Measurements from ENCODE around the gene OBSCN. TPM values are rescaled to one million over a fixed set of nuclear protein-coding genes. Genes with fewer than 3 reads are reported as not detected.

OBSCN gene
- total and polyA plus RNA-seq, 10 of the 15 experiments (the other 5 are each of a cell fraction or from before 2014, with no cell fraction given) = 0.01 to 0.36 (median 0.08) TPM; not detected in 2

DNA sequence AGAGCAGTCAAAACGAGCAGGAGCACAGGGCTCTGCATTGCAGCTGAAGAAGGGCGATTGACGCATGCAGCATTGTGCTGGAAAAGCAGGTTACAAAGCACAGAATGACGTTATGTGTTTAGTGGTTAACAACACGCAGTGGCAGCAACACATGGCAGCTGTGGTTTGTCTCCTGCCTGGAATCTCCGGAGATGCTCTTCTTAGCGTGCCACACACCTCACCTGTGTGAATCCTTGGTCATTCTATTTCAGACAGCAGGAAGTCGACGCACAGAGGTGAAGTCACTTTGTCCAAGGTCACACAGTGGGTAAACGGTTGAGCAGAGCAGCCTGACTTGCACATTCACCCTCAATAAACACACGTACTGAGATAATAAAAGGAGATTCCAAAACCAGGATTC, 14.7 kb downstream of the OBSCN start:
- in situ Hi-C loops (cut with MboI) = no loop called here
- POLR2A ChIA-PET = no interaction called here
- RAD21 ChIA-PET (ENCODE audit: unreplicated experiment) = no interaction called here
- no TSS peak for BruUV-seq (replicated peaks)
- 23% methylated on average over 11 of the region's 11 CpGs for WGBS (ENCODE audit: insufficient coverage, insufficient replicate concordance, low lambda C conversion rate, missing lambda C conversion rate)
- CTCF ChIA-PET = no interaction called here
- H3K4me1 ChIP-seq (ENCODE audit: control insufficient read depth, insufficient read depth, low read length) = no peaks in the 10 kb centered on the region
- H3K4me2 ChIP-seq (ENCODE audit: control insufficient read depth, insufficient read depth) = no peak overlapping the region
- H3K79me2 ChIP-seq (ENCODE audit: control insufficient read depth, insufficient read depth, low read length) = no peaks in the 10 kb centered on the region
- H3K4me3 ChIP-seq = no peak overlapping the region
- H3K36me3 ChIP-seq (ENCODE audit: control insufficient read depth in 2 of 2, insufficient read depth in 2 of 2, low read length in 1 of 2) = no peaks in the 10 kb centered on the region
- intact Hi-C loops (cut with micrococcal nuclease; ENCODE audit: unreplicated experiment) = no loop called here
- DNase-seq (ENCODE audit: low read depth, low spot score) (no peak), FAIRE-seq (no peak), ATAC-seq (no peak)
- H4K20me1 ChIP-seq (ENCODE audit: control insufficient read depth, insufficient read depth) = no peaks in the 10 kb centered on the region
- H2AFZ ChIP-seq (ENCODE audit: control insufficient read depth, low read depth, low read length) = no peak overlapping the region
- H3K27ac ChIP-seq (ENCODE audit: control insufficient read depth, insufficient read depth) = no peak overlapping the region
- H3K9me3 ChIP-seq (replicated peaks; ENCODE audit: control insufficient read depth, insufficient read depth, low read length) = no peaks in the 10 kb centered on the region; the same call in 2 of the 3 replicates
- SMC1A ChIA-PET (ENCODE audit: uncharacterized antibody, unreplicated experiment) = interaction anchor here (0.8 kb wide), 1 partner anchor 8 kb away, joined by 3 read pairs; no protein-coding TSS in a partner anchor
- TF ChIP-seq JUNB (IDR thresholded peaks at IDR 0.05) (no peak), NFYA (IDR thresholded peaks at IDR 0.05; ENCODE audit: borderline replicate concordance, low read depth, low read length) (no peak), NFIC (IDR thresholded peaks at IDR 0.05; ENCODE audit: low read depth, low read length) (no peak), ZZZ3 (IDR thresholded peaks at IDR 0.05; ENCODE audit: control insufficient read depth, insufficient read length, low read depth) (no peak)
- no peak overlapping the region for H3K9ac ChIP-seq (ENCODE audit: control insufficient read depth, insufficient read depth, low read length)
- H3K27me3 ChIP-seq (replicated peaks in 1 of 2; ENCODE audit: control insufficient read depth in 2 of 2, insufficient read depth in 2 of 2, low read length in 1 of 2) = no peaks in the 10 kb centered on the region

DNA sequence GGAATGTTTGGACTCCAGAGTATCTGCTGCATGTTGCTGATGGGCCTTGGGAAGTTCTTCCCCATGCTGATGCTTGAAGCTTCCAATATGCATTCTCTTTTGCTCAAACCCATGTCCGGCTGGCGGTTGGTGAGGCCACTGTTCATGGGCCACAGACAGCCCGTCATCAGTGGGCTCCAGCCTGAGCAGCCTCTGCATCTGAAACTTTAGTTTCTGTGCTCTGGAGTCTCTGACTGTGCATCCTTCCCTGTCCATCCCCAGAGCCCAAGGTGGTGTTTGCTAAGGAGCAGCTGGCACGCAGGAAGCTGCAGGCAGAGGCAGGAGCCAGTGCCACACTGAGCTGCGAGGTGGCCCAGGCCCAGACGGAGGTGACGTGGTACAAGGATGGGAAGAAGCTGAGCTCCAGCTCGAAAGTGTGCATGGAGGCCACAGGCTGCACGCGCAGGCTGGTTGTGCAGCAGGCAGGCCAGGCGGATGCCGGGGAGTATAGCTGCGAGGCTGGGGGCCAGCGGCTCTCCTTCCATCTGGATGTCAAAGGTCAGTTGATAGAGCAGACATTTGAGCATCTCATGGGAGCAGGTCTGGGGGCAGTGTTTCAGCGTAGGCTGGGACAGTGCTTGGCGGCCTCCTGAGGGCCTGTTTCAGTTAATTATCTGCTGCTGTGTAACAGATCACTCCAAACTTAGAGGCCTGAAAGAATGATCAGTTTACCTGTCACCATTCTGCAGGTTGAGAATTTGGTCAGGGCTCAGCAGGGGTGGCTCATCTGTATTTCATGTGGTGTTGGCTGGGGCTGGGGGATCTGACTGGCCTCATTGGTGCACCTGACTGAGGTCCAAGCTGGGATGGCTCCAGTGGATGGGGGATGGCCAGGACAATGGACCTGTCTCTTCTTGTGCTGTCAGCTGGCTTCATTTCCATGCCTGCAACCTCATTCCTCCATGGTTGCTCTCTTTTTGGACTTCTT, 16.6 kb downstream of the OBSCN start:
- no TSS peak for BruUV-seq (replicated peaks)
- no peaks in the 10 kb centered on the region; the same call in 2 of the 3 replicates for H3K9me3 ChIP-seq (replicated peaks; ENCODE audit: control insufficient read depth, insufficient read depth, low read length)
- H3K4me2 ChIP-seq (ENCODE audit: control insufficient read depth, insufficient read depth) = no peak overlapping the region
- in situ Hi-C loops (cut with MboI) = no loop called here
- no peaks in the 10 kb centered on the region for H3K36me3 ChIP-seq (ENCODE audit: control insufficient read depth in 2 of 2, insufficient read depth in 2 of 2, low read length in 1 of 2)
- H3K27ac ChIP-seq (ENCODE audit: control insufficient read depth, insufficient read depth) = no peak overlapping the region
- H2AFZ ChIP-seq (ENCODE audit: control insufficient read depth, low read depth, low read length) = no peak overlapping the region
- intact Hi-C loops (cut with micrococcal nuclease; ENCODE audit: unreplicated experiment) = no loop called here
- CTCF ChIA-PET = interaction anchor here (1.2 kb wide), 1 partner anchor 164 kb away, joined by 3 read pairs; no protein-coding TSS in a partner anchor
- H3K4me1 ChIP-seq (ENCODE audit: control insufficient read depth, insufficient read depth, low read length) = no peaks in the 10 kb centered on the region
- no peaks in the 10 kb centered on the region for H3K27me3 ChIP-seq (replicated peaks in 1 of 2; ENCODE audit: control insufficient read depth in 2 of 2, insufficient read depth in 2 of 2, low read length in 1 of 2)
- POLR2A ChIA-PET = no interaction called here
- WGBS (ENCODE audit: insufficient coverage, insufficient replicate concordance, low lambda C conversion rate, missing lambda C conversion rate) = 33% methylated on average over 15 of the region's 16 CpGs
- no peak for DNase-seq (ENCODE audit: low read depth, low spot score)
- no peak for FAIRE-seq
- SMC1A ChIA-PET (ENCODE audit: uncharacterized antibody, unreplicated experiment) = no interaction called here
- H3K9ac ChIP-seq (ENCODE audit: control insufficient read depth, insufficient read depth, low read length) = no peak overlapping the region
- H4K20me1 ChIP-seq (ENCODE audit: control insufficient read depth, insufficient read depth) = no peaks in the 10 kb centered on the region
- H3K4me3 ChIP-seq = no peak overlapping the region
- RAD21 ChIA-PET (ENCODE audit: unreplicated experiment) = no interaction called here
- H3K79me2 ChIP-seq (ENCODE audit: control insufficient read depth, insufficient read depth, low read length) = no peaks in the 10 kb centered on the region
- no peak for ATAC-seq
- TF ChIP-seq KLF5 (IDR thresholded peaks at IDR 0.05; ENCODE audit: partially characterized antibody) (no peak), CHD2 (IDR thresholded peaks at IDR 0.05; ENCODE audit: borderline replicate concordance, low read depth, low read length) (no peak), SMAD1 (IDR thresholded peaks at IDR 0.05; ENCODE audit: low read depth, partially characterized antibody) (no peak), SUZ12 (IDR thresholded peaks at IDR 0.05; ENCODE audit: unreplicated experiment) (no peak)
- TF ChIP-seq, protein P1, sequence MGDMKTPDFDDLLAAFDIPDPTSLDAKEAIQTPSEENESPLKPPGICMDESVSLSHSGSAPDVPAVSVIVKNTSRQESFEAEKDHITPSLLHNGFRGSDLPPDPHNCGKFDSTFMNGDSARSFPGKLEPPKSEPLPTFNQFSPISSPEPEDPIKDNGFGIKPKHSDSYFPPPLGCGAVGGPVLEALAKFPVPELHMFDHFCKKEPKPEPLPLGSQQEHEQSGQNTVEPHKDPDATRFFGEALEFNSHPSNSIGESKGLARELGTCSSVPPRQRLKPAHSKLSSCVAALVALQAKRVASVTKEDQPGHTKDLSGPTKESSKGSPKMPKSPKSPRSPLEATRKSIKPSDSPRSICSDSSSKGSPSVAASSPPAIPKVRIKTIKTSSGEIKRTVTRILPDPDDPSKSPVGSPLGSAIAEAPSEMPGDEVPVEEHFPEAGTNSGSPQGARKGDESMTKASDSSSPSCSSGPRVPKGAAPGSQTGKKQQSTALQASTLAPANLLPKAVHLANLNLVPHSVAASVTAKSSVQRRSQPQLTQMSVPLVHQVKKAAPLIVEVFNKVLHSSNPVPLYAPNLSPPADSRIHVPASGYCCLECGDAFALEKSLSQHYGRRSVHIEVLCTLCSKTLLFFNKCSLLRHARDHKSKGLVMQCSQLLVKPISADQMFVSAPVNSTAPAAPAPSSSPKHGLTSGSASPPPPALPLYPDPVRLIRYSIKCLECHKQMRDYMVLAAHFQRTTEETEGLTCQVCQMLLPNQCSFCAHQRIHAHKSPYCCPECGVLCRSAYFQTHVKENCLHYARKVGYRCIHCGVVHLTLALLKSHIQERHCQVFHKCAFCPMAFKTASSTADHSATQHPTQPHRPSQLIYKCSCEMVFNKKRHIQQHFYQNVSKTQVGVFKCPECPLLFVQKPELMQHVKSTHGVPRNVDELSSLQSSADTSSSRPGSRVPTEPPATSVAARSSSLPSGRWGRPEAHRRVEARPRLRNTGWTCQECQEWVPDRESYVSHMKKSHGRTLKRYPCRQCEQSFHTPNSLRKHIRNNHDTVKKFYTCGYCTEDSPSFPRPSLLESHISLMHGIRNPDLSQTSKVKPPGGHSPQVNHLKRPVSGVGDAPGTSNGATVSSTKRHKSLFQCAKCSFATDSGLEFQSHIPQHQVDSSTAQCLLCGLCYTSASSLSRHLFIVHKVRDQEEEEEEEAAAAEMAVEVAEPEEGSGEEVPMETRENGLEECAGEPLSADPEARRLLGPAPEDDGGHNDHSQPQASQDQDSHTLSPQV (IDR thresholded peaks at IDR 0.05) = no peak
- TF ChIP-seq, protein P2, sequence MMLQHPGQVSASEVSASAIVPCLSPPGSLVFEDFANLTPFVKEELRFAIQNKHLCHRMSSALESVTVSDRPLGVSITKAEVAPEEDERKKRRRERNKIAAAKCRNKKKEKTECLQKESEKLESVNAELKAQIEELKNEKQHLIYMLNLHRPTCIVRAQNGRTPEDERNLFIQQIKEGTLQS (IDR thresholded peaks at IDR 0.05; ENCODE audit: borderline replicate concordance, extremely low read depth, low read depth, low read length) = no peak
